ENCODE results near the gene INSIG2.

- peak; percentile 58 for TF ChIP-seq CTCF (IDR thresholded peaks at IDR 0.05)
- TF ChIP-seq EZH2 (IDR thresholded peaks at IDR 0.05) = no peak
These were observed 26.9 kb upstream of the INSIG2 start for GRCh38 chr2:118061135-118061955.

All from neural progenitor cell (in vitro differentiated cells).